Activated CD4-positive, alpha-beta T cell treated with anti-CD3 and anti-CD28 coated beads, Interleukin-10, Interleukin-2, amounts not matched to agents 100 ng/mL and 50 ng/mL, durations not matched to agents 16 hours and 8 hours (primary cell): ENCODE results near the gene EXOC2.

ENCODE experiments used
- DNase-seq: peaks from one replicate; pipeline ENCODE4 v3.0.0-alpha.2; 2020

The EXOC2 gene

DNA sequence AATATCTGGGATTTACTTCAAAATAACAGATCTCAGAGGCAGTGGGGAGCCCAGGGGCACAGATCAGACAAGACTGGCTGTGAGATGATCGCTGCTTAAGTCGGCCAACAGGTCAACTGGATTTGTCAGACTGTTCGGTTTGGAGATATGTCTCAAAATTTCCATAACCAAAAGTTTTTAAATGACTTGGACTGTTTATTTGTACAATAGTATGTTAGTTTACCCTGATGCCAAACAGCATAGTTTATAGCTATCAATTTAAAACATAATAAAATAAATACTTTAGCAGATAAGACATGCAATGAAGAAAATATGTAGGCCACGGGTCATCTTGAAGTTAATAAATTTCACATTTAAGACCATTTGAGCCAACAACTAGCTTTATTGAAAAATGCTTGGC, 174.7 kb downstream of the EXOC2 start:
- no peak for DNase-seq

DNA sequence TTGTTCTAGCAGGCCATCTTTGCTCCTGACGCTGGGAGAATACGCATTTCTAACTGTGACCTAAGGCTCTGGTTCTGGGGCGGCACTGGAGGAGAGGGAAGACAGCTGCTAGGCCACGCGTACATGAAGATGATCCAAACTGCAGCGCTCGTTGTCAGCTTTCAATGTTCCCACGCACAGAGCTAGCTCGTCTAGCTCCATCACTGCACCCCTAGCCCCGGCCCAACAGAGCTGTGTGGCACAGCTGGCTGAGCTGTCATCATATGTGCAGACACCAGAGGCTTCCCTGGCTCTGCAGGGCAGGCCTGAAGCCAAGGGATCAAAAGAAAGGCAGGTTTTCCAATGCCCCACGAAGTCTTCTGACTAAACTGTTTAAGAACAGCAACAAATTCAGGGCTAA, 176.7 kb downstream of the EXOC2 start:
- DNase-seq, result no peak

DNA sequence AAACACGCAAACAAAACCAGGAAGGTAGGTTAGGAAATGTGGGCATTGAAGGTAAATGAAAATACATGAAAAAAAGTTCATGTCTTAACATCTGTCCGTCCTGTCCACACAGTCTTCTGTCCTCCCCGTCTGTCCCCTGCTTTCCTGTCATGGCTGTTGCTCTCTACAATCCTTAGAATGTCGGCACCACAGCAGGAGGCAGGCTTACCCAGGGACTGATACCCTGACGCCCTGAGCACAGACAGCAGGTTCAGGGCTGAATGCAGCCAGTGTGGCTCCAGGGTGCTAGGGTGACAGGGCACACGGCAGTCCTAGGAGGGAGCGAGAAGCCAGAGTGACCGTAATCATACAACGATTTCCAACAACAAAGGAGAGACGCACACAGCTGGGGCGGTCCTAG, 177.7 kb downstream of the EXOC2 start:
- no peak for DNase-seq

DNA sequence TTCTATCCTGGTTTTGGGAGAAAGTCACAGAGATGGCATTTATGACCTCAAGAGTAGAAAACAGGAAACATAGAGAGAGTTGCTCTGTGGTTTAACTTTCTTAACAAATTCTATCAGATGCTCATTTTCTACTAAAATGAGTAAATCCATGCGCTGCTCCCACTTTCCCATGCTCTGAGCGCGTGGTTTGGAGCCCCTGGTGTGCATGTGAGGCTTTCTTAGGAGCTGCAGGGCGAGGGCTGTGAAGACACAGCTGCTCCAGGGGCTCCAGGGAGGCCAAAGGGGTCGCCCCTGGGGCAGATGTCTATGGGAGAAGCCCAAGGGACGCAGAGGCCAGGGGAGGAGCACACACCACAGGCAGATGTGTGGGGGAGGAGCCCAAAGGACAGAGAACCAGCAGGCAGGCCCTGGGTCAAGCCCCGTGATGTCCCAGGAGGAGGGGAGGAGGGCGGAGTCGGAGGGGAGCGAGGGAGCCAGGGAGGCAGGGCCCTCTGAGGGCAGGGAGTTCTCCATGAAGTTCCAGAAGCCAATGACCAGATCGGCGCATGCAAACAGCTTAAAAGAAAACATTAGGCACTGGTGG, 178.5 kb downstream of the EXOC2 start:
- peak; percentile 27 for DNase-seq

DNA sequence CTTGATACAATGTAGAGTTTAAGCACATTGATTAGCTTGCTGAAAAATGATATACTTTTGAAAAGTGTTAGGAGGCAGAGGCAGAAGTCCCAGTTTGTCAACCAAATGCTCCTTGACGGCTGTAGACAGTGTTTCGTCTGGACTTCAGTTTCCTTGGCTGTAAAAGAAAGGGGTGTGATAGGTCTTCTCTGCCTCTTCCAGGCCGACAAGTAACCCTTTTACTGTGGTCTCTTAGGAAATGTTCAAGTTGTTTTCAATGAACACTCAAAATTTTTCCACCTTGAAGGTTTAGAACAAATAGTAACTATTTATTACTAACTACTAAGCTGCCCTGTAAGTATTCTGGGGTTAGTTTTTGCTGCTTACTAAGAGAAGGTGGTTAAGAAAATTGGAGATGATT, 179.0 kb downstream of the EXOC2 start:
- no peak for DNase-seq

DNA sequence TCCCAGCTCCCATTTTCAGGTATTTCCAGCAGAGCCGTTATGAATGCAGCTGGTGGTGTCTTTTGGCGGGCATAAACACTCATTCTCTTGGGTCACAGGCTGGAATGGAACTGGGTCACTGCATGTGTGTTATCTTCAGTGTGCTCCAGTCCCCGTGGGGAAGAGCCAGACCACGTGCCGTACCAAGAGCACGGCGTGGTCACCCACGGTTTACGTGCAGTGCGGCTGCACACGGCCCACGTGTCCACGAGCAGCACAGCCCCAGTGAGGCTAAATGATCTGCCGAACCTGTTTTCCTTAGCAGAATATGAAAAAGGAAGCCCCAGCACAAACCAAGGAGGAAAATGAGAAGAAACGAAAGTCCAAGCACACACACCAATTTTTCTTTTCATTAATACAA, 179.9 kb downstream of the EXOC2 start:
- DNase-seq, result no peak

DNA sequence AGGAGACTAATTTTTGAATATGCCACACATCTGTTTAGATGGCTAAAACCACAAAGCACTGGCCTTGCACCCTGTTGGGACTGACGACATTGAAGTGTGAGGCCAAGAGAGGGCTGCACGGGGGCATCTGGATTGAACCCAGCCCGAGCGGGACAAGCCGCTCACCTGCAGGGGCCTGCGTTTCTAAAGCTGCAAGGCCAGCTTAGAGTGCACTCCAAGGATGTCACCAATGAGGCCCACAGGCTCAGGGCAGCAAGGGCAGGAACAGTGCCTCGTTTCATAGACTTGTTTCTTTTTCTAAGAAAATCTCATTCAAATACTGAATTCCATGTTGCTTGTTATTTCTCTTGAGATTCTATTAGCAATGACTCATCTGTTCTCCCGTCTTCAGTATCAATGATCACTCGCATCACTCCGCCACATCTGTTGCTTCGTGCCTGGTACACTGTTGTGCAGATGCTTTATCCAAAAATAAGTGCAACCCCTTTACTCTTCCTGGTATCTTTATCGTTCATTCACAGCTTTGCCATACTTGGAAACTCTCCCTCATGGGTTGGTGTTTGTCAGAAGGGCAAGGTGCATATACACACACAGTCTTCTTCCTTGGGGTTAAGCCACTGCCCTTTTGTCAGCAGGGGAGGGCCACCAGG, 181.3 kb downstream of the EXOC2 start:
- no peak for DNase-seq

DNA sequence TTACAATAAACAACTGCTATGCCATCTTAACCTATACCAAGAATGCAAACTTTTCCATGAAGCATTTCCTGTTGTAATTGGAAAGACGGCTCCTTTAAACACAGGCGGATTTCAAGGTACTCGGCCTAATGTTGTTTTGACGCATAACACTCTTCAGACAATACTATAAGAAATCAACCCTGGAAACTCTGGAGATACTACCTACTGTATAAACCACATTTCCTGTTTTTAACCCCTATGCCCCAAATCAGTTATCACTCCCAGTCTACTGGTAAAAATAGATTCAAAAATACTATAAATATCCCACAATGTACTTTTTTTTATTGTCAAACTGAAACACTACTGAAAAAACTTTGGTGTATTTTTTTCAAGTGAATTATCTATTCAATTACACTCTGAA, 183.3 kb downstream of the EXOC2 start:
- peak; percentile 74 for DNase-seq

DNA sequence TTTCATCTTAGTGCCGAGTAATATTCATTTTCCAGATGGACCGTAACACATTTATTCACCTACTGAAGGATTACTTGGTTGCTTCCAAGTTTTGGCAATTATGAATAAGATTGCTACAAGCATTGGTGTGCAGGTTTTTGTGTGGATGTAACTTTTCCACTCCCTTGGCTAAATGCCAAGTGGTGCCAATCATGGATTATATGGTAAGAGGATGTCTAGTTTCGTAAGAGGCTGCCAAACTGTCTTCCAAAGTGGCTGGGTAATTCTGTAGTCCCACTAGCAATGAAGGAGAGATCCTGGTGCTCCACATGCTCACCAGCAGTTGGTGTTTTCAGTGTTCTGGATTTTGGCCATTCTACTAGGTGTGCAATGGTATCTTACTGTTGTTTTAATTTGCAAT, 184.3 kb downstream of the EXOC2 start:
- no peak for DNase-seq

DNA sequence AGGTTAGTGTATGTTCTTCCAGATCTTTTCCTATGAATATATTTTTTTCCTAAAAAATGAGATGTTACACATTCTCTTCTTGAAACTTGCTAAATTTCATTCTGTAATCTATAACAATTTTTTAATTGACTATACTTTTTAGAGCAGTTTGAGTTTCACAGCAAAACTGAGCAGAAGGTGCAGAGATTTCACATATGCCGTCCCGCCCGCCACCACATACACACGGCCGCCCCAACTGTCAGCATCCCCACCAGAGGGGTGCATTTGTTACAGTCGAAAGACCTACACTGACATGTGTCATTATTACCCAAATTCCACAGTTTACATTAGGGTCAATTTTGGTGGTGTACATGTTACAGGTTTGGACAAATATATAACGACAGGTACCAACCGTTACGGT, 184.9 kb downstream of the EXOC2 start:
- no peak for DNase-seq

DNA sequence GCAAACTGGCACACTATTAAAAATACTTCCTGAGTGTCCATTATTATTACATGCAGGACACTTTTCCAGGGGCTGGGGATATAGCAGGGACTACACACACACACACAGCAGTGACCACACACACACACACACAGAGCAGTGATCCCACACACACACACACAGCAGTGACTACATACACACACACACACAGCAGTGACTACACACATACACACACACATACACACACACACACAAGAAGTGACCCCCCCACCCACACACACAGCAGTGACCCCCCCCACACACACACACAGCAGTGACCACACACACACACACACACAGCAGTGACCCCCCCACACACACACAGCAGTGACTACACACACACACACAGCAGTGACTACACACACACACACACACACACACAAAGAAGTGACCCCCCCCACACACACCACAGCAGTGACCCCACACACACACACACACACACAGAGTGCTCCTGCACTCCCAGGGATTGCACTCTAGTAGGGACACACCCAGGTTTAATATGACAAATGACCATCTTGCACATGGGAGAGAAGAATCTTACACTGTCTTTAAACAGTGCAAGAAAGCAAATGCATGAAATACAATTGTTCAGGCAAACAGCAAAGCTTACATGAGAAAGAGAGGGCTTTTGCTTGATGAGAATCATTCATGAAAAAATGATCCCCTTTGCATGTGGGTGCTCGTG, 185.9 kb downstream of the EXOC2 start:
- DNase-seq, result no peak

DNA sequence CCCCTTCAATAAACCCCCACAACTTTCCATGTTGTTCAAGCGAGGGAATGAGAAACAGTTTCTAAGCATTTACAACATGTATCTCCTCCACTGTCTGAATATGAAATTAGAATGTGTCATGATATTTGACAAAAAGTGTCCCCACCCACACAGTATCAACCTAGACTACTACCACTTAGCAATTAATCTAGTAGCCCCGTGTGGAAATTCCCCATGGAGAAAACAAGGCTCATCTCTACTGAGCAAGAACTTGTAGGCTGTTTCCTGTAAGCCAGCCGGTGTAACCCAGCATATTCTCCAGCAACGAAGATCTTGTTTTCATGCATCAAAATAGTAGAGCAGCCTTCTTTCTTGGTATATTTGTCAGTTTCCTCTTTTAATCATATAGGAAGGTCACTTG, 186.4 kb downstream of the EXOC2 start:
- DNase-seq, result peak; percentile 65

DNA sequence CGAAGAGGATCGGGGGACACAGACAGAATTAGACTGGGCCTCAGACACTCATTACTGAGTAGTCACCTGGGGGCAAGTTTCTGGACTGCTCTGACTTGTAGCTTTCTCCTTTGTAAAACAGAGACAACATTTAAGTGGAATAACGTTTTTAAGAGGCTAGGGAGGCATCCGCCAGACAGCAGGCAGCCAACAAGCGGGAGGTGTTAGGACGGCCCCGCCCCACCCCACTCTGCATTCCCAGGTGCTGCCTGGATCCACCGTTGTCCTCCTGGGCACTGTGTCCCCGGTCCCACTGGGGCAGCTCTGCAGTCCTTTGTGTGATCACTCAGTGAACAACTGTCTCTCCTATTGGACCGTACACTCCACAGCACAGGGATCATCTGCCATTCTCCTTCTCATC, 187.6 kb downstream of the EXOC2 start:
- DNase-seq, result no peak

DNA sequence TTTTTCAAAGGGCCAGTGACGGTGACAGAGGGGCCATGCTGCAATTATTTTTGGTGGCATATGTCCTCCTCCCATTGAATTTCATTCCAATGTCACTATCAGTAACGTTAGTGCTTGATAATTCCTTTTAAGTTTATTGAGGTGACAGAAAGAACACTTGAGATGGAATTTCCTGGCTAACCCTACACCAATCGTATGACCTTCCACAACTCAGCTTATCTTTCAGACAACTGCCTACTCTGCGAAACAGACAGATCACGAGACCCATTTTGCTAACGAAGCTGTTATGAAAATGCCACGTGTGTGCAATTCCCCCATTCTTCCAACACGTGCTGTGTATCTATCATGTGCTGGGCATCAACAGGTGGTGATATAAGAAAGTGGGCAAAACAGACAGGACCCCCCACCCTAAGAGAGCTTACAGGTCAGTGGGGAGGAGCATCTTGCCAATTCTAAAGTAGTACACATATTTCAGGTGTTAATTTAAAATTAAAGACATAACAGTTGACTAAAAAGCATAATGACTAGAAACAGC, 188.4 kb downstream of the EXOC2 start:
- DNase-seq, result no peak

DNA sequence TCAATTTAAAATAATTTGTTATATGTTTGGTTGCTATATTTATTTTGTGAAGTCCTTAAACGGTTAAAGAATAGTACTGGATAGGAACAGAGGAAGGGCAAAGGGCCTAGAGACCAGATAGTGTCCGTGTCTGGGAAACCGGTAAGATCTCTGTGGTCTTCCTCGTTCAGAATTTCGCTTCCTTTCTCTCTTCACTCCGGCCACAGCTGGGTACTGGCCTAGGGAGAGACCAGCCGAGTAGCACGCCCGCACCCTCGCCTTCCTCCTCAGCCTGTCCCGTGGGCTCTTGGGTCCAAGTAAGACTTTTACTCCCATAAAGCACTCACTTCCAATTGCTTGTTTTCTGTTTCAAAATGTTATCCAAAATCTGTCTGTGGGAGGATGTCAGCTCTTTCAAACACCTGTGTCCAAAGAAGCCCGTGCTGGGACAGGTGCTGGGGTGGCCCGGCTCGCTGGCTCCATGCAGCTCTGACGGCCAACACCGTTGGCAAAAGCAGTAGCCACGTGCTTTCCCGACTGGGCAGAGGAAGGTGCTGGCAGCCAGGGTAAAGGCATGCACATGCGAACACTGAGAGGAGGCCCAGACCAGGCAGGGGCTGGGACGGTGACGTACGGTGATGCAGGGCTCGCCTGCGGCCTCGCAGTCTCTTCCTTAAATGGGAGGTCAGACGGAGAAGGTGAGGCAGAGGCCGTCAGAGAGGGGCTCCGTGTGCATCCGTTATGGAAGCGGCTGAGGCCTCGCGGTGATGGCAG, 189.2 kb downstream of the EXOC2 start:
- no peak for DNase-seq

DNA sequence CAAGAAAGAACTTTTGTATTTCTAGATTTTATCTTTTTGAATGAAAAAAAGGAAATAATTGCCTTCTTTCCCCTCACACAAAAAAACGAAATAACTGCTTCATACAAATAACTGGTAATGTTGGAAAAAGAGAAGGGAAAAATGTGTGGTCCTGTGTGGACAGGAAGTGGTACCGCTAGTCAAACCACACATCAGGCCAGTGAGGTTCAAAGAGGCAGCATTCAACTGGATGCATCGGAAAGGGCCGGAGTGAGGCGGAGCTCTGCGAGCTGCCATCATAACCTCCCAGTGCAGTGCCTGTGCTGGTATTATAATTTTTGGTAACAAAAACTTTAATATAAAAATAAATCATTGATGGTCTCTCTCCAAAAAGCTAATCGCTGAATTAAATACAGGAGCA, 190.2 kb downstream of the EXOC2 start:
- no peak for DNase-seq

DNA sequence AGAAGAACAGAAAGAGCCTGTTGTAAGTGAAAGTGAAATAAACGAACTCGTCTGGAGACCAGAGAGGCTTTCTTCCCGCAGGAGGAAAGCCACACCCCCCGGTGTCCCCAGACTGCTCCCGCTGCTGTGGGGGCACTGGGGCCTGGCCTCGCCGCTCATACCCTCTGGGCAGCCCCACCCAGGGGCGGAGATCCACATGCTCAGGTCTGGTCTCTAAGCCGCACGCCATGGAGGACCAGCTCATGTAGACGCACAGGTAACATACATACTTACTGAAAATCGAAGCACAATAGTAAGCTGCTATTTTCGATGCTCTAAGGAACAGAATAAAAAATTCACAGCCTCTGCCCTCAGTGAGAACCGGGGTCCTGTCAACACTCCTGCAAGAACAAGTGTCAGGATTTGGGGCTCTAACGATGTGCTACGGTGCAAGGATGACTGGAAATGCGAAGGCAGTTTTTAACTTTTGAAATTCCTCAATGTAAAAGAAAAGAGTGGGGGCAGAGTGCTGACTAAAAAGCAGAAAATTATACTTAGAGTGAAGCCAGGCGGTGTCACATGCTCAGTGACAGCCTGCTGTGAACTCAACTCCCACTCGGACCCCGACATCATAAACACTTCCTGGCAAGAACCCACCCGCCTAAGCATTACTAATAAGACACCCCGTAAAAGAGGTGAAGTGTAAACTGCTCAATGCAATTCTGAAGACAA, 190.9 kb downstream of the EXOC2 start:
- DNase-seq, result peak; percentile 86

DNA sequence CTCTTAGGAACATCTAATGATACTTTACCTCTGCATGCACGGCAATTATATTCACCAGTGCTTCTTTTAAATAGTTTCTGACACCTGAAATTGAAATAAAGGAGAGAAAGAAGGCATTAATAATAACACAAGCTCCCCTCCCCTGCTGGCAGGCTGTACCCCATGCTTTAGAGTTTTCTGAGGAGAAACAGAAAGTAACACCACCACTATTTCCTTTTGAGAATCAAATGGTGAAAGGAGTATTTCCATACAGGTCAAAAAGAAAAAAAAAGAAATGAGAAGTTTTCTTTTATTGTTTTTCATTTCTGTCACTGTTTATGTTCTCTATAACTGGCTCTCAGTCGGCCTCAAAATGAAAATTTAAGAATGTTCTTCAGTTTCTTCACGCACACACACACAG, 193.3 kb downstream of the EXOC2 start:
- DNase-seq, result peak; percentile 81

DNA sequence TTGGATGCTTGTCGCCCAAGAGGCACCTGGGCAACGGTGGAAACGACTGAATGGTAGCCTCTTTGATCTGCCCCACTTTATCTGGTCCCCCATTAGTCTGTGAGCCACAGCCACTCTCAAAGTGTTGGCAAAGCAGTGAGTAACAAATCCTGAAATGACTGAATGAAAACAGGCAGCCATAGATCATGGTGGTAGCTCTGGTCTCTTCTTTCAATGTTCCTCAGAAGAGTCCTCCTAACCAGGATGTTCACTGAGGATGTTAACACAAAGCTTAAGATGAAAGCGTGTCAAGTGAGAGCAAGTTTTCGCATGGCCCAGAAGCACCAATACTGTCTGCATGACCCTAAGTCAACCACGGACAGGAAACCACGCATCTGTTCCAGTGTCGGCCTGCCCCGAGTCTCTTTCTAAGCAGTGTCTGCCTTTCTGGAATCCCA, 194.1 kb downstream of the EXOC2 start:
- DNase-seq, result peak; percentile 87

DNA sequence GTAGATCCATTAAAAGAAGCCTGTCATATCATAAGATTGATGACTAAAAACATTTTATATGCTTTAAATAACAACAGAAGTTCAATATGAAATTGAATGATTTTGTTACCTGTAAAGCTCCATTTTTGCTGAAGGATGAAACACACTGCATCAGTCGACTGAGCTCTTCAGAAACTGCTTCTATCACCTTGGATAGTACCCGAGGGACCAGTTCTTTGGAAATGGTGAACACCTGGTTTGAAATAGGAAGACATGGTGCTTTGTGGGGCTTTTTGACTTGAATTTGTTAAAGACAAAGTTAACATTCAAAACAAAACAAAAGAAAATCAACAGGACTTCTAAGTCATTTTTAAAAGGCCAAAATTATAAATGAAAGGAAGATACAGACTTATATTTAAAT, 195.7 kb downstream of the EXOC2 start:
- DNase-seq, result no peak

DNA sequence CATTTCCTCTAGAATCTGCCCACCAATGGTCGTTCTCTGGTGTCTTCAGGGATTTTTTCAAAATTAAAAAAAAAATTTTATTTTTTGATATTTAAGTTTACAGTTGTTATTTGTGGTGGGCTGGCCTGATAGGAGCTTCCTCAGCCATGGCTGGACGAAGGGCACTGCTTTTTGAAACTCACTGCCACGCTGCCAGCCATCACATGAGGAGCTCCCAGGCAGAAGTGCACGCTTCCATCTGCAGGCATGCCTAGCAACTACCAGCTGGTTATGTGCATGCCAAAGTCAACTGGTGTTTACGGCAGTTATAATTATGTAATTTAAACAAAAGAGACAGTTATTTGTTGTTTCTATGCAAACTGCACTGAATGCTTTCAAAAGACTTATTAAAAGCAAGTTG, 196.3 kb downstream of the EXOC2 start:
- no peak for DNase-seq

DNA sequence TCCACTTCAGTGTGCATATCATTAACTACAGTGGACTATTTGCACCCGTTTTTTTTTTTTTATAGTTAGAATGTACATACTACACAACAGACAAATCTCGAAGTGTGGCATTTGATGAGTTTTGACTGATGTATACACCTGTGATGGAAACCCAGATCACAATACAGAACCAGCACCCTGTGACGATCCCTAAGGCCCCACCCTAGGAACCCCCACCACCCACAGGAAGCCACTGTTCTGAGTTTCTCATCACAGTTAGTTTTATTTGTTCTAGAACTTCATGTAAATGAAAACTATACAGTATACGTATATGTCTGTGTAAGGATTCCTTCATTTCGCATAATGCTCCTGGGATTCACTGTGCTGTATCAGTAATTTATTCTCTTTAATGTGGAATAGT, 198.5 kb downstream of the EXOC2 start:
- no peak for DNase-seq

DNA sequence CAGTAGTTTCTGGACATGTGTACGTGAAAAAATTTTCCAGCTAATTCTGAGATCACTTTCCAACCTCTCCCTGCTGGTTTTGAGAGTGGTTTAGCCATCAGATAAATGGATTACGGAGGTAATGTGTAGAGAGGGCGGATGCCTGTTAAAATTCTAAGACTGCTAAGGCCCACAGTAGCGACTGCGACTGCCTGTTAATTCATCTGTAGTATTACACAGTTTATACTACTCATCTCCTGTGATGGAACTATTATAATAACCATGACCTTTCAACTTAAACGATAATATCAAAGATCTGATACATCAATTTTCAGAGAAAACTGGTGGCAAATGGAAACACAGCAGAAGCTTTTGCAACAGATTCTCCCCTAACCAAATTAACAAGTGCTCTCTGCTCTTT, 199.1 kb downstream of the EXOC2 start:
- DNase-seq, result no peak
